GM23248 (cell line): ENCODE data around the gene KIF18A.

Source experiments
- EZH2 ChIP-seq: fragments of 200-600 bp; sonication (generic); IDR thresholded peaks from 2 replicates; pipeline ENCODE4 v1.6.1; 2018; ENCODE audit warnings: antibody characterized with exemption, mild to moderate bottlenecking; ENCODE audit not compliant: insufficient read depth, poor library complexity, severe bottlenecking
- EZH2phosphoT487 ChIP-seq: fragments of 200-600 bp; sonication (generic); IDR thresholded peaks from 2 replicates; pipeline ENCODE4 v1.6.1; 2018; ENCODE audit warnings: antibody characterized with exemption, moderate library complexity, mild to moderate bottlenecking, low read depth; ENCODE audit not compliant: insufficient read depth

- TF ChIP-seq EZH2 (no peak), EZH2phosphoT487 (no peak)
Measured at GRCh38 chr11:27997344-27997743, 110.6 kb downstream of the KIF18A start.
